ENCODE data around the gene CDH23.

DNA sequence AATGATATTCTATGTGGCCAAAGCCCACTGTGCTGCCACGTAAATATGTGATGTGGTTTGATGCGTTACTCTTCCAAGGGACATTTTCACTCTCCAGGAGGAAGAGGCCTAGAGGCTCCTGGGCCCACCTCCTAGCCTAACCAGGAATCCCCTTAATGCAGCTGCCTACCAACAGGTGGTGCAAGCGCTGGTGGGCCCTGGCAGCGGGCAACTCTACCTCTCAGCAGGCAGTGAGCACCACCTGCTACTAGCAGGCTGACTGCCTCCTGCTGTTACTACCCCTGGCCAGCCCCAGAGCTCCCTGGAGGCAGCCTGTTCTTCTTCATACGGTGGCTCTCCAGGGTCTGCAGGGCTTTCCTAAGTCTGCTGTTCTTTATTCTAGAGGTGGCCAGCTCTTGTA, 62.8 kb downstream of the CDH23 start:
- TF ChIP-seq, protein P1, sequence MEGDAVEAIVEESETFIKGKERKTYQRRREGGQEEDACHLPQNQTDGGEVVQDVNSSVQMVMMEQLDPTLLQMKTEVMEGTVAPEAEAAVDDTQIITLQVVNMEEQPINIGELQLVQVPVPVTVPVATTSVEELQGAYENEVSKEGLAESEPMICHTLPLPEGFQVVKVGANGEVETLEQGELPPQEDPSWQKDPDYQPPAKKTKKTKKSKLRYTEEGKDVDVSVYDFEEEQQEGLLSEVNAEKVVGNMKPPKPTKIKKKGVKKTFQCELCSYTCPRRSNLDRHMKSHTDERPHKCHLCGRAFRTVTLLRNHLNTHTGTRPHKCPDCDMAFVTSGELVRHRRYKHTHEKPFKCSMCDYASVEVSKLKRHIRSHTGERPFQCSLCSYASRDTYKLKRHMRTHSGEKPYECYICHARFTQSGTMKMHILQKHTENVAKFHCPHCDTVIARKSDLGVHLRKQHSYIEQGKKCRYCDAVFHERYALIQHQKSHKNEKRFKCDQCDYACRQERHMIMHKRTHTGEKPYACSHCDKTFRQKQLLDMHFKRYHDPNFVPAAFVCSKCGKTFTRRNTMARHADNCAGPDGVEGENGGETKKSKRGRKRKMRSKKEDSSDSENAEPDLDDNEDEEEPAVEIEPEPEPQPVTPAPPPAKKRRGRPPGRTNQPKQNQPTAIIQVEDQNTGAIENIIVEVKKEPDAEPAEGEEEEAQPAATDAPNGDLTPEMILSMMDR (IDR thresholded peaks at IDR 0.05): no peak
- no peak for TF ChIP-seq EP300 (IDR thresholded peaks at IDR 0.05)
- TF ChIP-seq POLR2A (IDR thresholded peaks at IDR 0.05): no peak
- no peak for TF ChIP-seq POLR2AphosphoS5 (IDR thresholded peaks at IDR 0.05)

Data from upper lobe of left lung (tissue), 4 donors.